Measurements from ENCODE around the gene ECE1.

Gene ECE1

GRCh38 chr1:21297975-21298374 is 7.7 kb upstream of the ECE1 start:
- no peak overlapping the region for H3K9ac ChIP-seq (ENCODE audit: low read depth, low read length, poor library complexity)
- H2AFZ ChIP-seq (ENCODE audit: low read length), result no peak overlapping the region
- no peaks in the 10 kb centered on the region for H3K79me1 ChIP-seq (ENCODE audit: low read depth, low read length)
- no peak overlapping the region for H3K18ac ChIP-seq (ENCODE audit: low read length)
- H3K4me2 ChIP-seq (ENCODE audit: insufficient read depth, low read length, poor library complexity, severe bottlenecking), result no peak overlapping the region
- H2BK15ac ChIP-seq (ENCODE audit: low read length), result no peak overlapping the region
- no peaks in the 10 kb centered on the region for H3K36me3 ChIP-seq (replicated peaks in 1 of 2; ENCODE audit: control insufficient read depth in 2 of 2, insufficient read depth in 2 of 2, low read length in 2 of 2)
- no peak overlapping the region for H3K4me3 ChIP-seq (ENCODE audit: low read length in 2 of 2)
- H3K4ac ChIP-seq (ENCODE audit: low read length), result no peak overlapping the region
- peaks cover 10 to 12% of the 10 kb centered on the region in 2 donors for H3K4me1 ChIP-seq (ENCODE audit: control insufficient read depth in 2 of 2, insufficient read depth in 1 of 2, low read depth in 1 of 2, low read length in 2 of 2)
- no CpG with 5 or more reads among the region's 13 CpGs for WGBS, 2 donors (ENCODE audit: extremely low coverage in 2 of 2, insufficient read length in 2 of 2, insufficient replicate concordance in 1 of 2)
- H3K27me3 ChIP-seq (ENCODE audit: control insufficient read depth in 3 of 3, insufficient read depth in 3 of 3, low read depth in 1 of 3, low read length in 3 of 3), result no peaks in the 10 kb centered on the region
- H3K9me3 ChIP-seq (replicated peaks in 1 of 2; ENCODE audit: control insufficient read depth in 2 of 2, insufficient read depth in 1 of 2, low read depth in 1 of 2, low read length in 2 of 2), result no peaks in the 10 kb centered on the region
- H4K91ac ChIP-seq (ENCODE audit: low read depth, low read length, poor library complexity), result no peak overlapping the region
- H2BK12ac ChIP-seq (ENCODE audit: low read length), result no peak overlapping the region
- no peak overlapping the region for H2BK5ac ChIP-seq (ENCODE audit: low read length)
- no peak overlapping the region for H2BK120ac ChIP-seq (ENCODE audit: low read depth, low read length)
- no peak for DNase-seq (ENCODE audit: low spot score)
- no peak overlapping the region for H3K23ac ChIP-seq (ENCODE audit: low read depth, low read length, poor library complexity)
- H3K14ac ChIP-seq (ENCODE audit: low read length), result no peak overlapping the region
- H4K8ac ChIP-seq (ENCODE audit: low read depth, low read length), result no peak overlapping the region
- no peak overlapping the region for H3K27ac ChIP-seq (replicated peaks; ENCODE audit: low read length)
- no peak overlapping the region for H2AK5ac ChIP-seq (ENCODE audit: low read depth, low read length)

DNA sequence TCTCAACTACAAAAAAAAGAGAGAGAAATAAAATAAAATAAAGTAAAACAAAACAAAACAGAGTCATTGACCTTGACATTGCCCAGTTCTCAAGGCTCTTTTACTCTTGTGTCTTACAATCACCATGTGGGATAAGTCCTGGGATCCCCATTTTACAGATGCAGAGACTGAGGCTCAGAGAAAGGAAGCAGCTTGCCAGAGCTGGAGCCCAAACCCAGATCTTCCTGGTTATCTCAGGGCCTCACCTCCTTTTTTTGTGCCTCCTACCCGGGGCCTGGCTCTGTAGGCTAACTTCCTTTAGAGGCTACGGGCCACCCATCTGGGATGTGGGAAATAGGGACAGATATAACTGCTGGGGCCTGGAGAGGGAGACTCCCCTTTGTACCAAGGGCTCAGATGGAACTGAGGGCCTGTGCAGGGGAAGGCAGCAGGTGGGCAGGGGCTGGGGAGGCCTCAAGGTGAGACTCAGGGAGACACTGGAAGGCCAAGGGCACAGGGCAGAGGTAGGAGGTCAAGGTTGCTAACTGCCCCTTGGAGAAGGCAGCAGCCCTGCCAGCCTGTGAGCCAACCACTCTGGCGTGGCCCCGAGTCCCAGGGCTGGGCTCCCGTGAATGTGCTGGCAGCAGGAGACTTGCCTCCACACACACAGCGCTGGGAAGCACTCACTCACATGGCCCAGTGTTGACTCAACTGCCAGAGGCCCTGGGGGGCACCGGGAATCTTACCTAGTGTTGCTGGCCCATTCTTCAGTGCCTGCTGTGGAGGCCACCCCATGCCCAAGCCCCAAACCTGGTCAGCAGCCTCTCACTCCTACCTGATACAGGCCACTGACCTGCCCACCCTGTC is 6.5 kb upstream of the ECE1 start:
- Histone ChIP-seq H3K27me3 (ENCODE audit: control insufficient read depth in 3 of 3, insufficient read depth in 3 of 3, low read depth in 1 of 3, low read length in 3 of 3) (peaks cover 0 to 3% (median 0%) of the 10 kb centered on the region in 3 experiments), H2AFZ (ENCODE audit: low read length) (no peak overlapping the region), H3K4me3 (ENCODE audit: low read length in 2 of 2) (no peak overlapping the region), H2BK12ac (ENCODE audit: low read length) (no peak overlapping the region), H4K91ac (ENCODE audit: low read depth, low read length, poor library complexity) (peak overlapping the region; percentile 18), H2AK5ac (ENCODE audit: low read depth, low read length) (no peak overlapping the region), H3K9me3 (replicated peaks in 1 of 2; ENCODE audit: control insufficient read depth in 2 of 2, insufficient read depth in 1 of 2, low read depth in 1 of 2, low read length in 2 of 2) (no peaks in the 10 kb centered on the region), H3K4me1 (ENCODE audit: control insufficient read depth in 2 of 2, insufficient read depth in 1 of 2, low read depth in 1 of 2, low read length in 2 of 2) (peaks cover 10 to 12% of the 10 kb centered on the region in 2 donors), H3K79me1 (ENCODE audit: low read depth, low read length) (no peaks in the 10 kb centered on the region), H3K14ac (ENCODE audit: low read length) (no peak overlapping the region), H2BK120ac (ENCODE audit: low read depth, low read length) (no peak overlapping the region), H3K27ac (replicated peaks; ENCODE audit: low read length) (no peak overlapping the region), H3K9ac (ENCODE audit: low read depth, low read length, poor library complexity) (peak overlapping the region; percentile 44), H2BK15ac (ENCODE audit: low read length) (peak overlapping the region; percentile 22), H3K36me3 (replicated peaks in 1 of 2; ENCODE audit: control insufficient read depth in 2 of 2, insufficient read depth in 2 of 2, low read length in 2 of 2) (no peaks in the 10 kb centered on the region), H2BK5ac (ENCODE audit: low read length) (no peak overlapping the region), H3K18ac (ENCODE audit: low read length) (peak overlapping the region; percentile 32), H3K4ac (ENCODE audit: low read length) (no peak overlapping the region), H4K8ac (ENCODE audit: low read depth, low read length) (no peak overlapping the region), H3K23ac (ENCODE audit: low read depth, low read length, poor library complexity) (no peak overlapping the region), H3K4me2 (ENCODE audit: insufficient read depth, low read length, poor library complexity, severe bottlenecking) (no peak overlapping the region)
- no peak for DNase-seq (ENCODE audit: low spot score)
- no CpG with 5 or more reads among the region's 7 CpGs for WGBS, 2 donors (ENCODE audit: extremely low coverage in 2 of 2, insufficient read length in 2 of 2, insufficient replicate concordance in 1 of 2)

DNA sequence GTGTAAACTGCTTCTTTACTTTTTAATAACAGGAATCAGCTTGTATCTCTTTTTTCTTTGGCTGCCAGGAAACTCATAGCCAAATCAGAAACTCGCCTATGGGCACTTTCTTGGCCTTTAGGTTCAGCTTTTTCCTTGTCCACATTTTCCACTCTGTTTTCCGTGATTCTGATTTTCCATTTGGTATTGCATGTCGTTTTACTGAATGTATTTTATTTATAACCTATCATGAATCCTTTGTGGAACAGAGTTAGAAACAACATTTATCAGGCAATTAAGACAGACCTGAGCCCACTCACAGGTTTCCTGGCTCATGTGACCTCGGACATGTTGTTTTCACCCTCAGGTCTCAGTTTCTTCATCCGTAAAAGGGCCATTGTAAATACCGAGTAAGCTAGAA is 5.3 kb upstream of the ECE1 start:
- H3K4me3 ChIP-seq (ENCODE audit: low read length in 2 of 2), result no peak overlapping the region
- H2BK12ac ChIP-seq (ENCODE audit: low read length), result no peak overlapping the region
- H2BK120ac ChIP-seq (ENCODE audit: low read depth, low read length), result no peak overlapping the region
- H3K79me1 ChIP-seq (ENCODE audit: low read depth, low read length), result no peaks in the 10 kb centered on the region
- no peak overlapping the region for H4K8ac ChIP-seq (ENCODE audit: low read depth, low read length)
- no peaks in the 10 kb centered on the region for H3K9me3 ChIP-seq (replicated peaks in 1 of 2; ENCODE audit: control insufficient read depth in 2 of 2, insufficient read depth in 1 of 2, low read depth in 1 of 2, low read length in 2 of 2)
- no peak overlapping the region for H3K4ac ChIP-seq (ENCODE audit: low read length)
- H3K23ac ChIP-seq (ENCODE audit: low read depth, low read length, poor library complexity), result no peak overlapping the region
- no peak overlapping the region for H3K27ac ChIP-seq (replicated peaks; ENCODE audit: low read length)
- DNase-seq (ENCODE audit: low spot score), result no peak
- no peak overlapping the region for H3K9ac ChIP-seq (ENCODE audit: low read depth, low read length, poor library complexity)
- no peak overlapping the region for H3K4me2 ChIP-seq (ENCODE audit: insufficient read depth, low read length, poor library complexity, severe bottlenecking)
- peaks cover 10 to 17% of the 10 kb centered on the region in 2 donors for H3K4me1 ChIP-seq (ENCODE audit: control insufficient read depth in 2 of 2, insufficient read depth in 1 of 2, low read depth in 1 of 2, low read length in 2 of 2)
- no peak overlapping the region for H2AK5ac ChIP-seq (ENCODE audit: low read depth, low read length)
- H4K91ac ChIP-seq (ENCODE audit: low read depth, low read length, poor library complexity), result no peak overlapping the region
- WGBS, 2 donors (ENCODE audit: extremely low coverage in 2 of 2, insufficient read length in 2 of 2, insufficient replicate concordance in 1 of 2), result no CpG with 5 or more reads among the region's 6 CpGs
- H2BK5ac ChIP-seq (ENCODE audit: low read length), result no peak overlapping the region
- no peak overlapping the region for H2BK15ac ChIP-seq (ENCODE audit: low read length)
- peaks cover 0 to 11% (median 0%) of the 10 kb centered on the region in 3 experiments for H3K27me3 ChIP-seq (ENCODE audit: control insufficient read depth in 3 of 3, insufficient read depth in 3 of 3, low read depth in 1 of 3, low read length in 3 of 3)
- no peak overlapping the region for H3K18ac ChIP-seq (ENCODE audit: low read length)
- no peak overlapping the region for H2AFZ ChIP-seq (ENCODE audit: low read length)
- no peaks in the 10 kb centered on the region for H3K36me3 ChIP-seq (replicated peaks in 1 of 2; ENCODE audit: control insufficient read depth in 2 of 2, insufficient read depth in 2 of 2, low read length in 2 of 2)
- H3K14ac ChIP-seq (ENCODE audit: low read length), result no peak overlapping the region

- peaks cover 0 to 13% (median 0%) of the 10 kb centered on the region in 3 experiments for H3K27me3 ChIP-seq (ENCODE audit: control insufficient read depth in 3 of 3, insufficient read depth in 3 of 3, low read depth in 1 of 3, low read length in 3 of 3)
Observed at GRCh38 chr1:21295002-21295401, 4.7 kb upstream of the ECE1 start.

More at GRCh38 chr1:21295002-21295401, 4.7 kb upstream of the ECE1 start:
- Histone ChIP-seq H2BK15ac (ENCODE audit: low read length) (no peak overlapping the region), H4K91ac (ENCODE audit: low read depth, low read length, poor library complexity) (no peak overlapping the region), H3K4me2 (ENCODE audit: insufficient read depth, low read length, poor library complexity, severe bottlenecking) (no peak overlapping the region), H3K23ac (ENCODE audit: low read depth, low read length, poor library complexity) (no peak overlapping the region), H3K18ac (ENCODE audit: low read length) (no peak overlapping the region), H4K8ac (ENCODE audit: low read depth, low read length) (no peak overlapping the region), H3K36me3 (replicated peaks in 1 of 2; ENCODE audit: control insufficient read depth in 2 of 2, insufficient read depth in 2 of 2, low read length in 2 of 2) (no peaks in the 10 kb centered on the region), H3K4ac (ENCODE audit: low read length) (no peak overlapping the region), H2BK5ac (ENCODE audit: low read length) (no peak overlapping the region), H2BK120ac (ENCODE audit: low read depth, low read length) (no peak overlapping the region), H3K4me3 (ENCODE audit: low read length in 2 of 2) (no peak overlapping the region), H3K4me1 (ENCODE audit: control insufficient read depth in 2 of 2, insufficient read depth in 1 of 2, low read depth in 1 of 2, low read length in 2 of 2) (peaks cover 10 to 18% of the 10 kb centered on the region in 2 donors), H2AK5ac (ENCODE audit: low read depth, low read length) (no peak overlapping the region), H2AFZ (ENCODE audit: low read length) (no peak overlapping the region), H3K27ac (replicated peaks; ENCODE audit: low read length) (no peak overlapping the region), H3K9me3 (replicated peaks in 1 of 2; ENCODE audit: control insufficient read depth in 2 of 2, insufficient read depth in 1 of 2, low read depth in 1 of 2, low read length in 2 of 2) (no peaks in the 10 kb centered on the region), H3K79me1 (ENCODE audit: low read depth, low read length) (no peaks in the 10 kb centered on the region), H3K9ac (ENCODE audit: low read depth, low read length, poor library complexity) (no peak overlapping the region), H3K14ac (ENCODE audit: low read length) (no peak overlapping the region), H2BK12ac (ENCODE audit: low read length) (no peak overlapping the region)
- no CpG with 5 or more reads among the region's 1 CpG for WGBS, 2 donors (ENCODE audit: extremely low coverage in 2 of 2, insufficient read length in 2 of 2, insufficient replicate concordance in 1 of 2)
- DNase-seq (ENCODE audit: low spot score), result no peak

Data from neuronal stem cell (in vitro differentiated cells).